Activated CD4-positive, alpha-beta T cell treated with anti-CD3 and anti-CD28 coated beads for 36 hours (primary cell): ENCODE measurements around the gene ANKRD36B. TPM values are rescaled to one million over a fixed set of nuclear protein-coding genes. Genes with fewer than 3 reads are reported as not detected.
"Not testable (repeated sequence)": the region's sequence is repeated elsewhere in the genome, so short reads cannot be mapped to it uniquely, and the experiment has no call there.

Experiments
- ATAC-seq: fragments of 200-7000 bp; cut with Tn5 transposase; one replicate; pipeline ENCODE4 v1.10.0; 2021; ENCODE audit warnings: mild to moderate bottlenecking, moderate library complexity
- CTCF ChIA-PET: fragments of 350-600 bp; sonication (Branson Sonifier 250); formaldehyde crosslinking; loops from one replicate; lab custom pipeline; 2021; ENCODE audit warnings: antibody characterized with exemption; lab: Charles Lee
- POLR2A ChIA-PET: fragments of 350-600 bp; sonication (Branson Sonifier 250); formaldehyde crosslinking; loops from one replicate; lab custom pipeline; 2021; ENCODE audit warnings: antibody characterized with exemption, inconsistent platforms; lab: Charles Lee
- DNase-seq: peaks from one replicate; pipeline ENCODE4 v3.0.0-alpha.2; 2020
- H3K27ac Mint-ChIP-seq: one replicate; pipeline ENCODE4 v1.8.0; 2021; ENCODE audit warnings: mixed read lengths
- H3K27me3 Mint-ChIP-seq: one replicate; pipeline ENCODE4 v1.8.0; 2021; ENCODE audit warnings: mixed read lengths
- H3K36me3 Mint-ChIP-seq: one replicate; pipeline ENCODE4 v1.8.0; 2021; ENCODE audit warnings: low read depth, mixed read lengths
- H3K4me1 Mint-ChIP-seq: one replicate; pipeline ENCODE4 v1.8.0; 2021; ENCODE audit warnings: mixed read lengths
- H3K4me3 Mint-ChIP-seq: one replicate; pipeline ENCODE4 v1.8.0; 2021; ENCODE audit warnings: mild to moderate bottlenecking, moderate library complexity, mixed read lengths
- H3K9me3 Mint-ChIP-seq: one replicate; pipeline ENCODE4 v1.8.0; 2021; ENCODE audit warnings: low read depth, mixed read lengths
- intact Hi-C, 2 experiments: fragments of 100-400 bp; cut with DNase I in 1 of 2; cut with micrococcal nuclease in 1 of 2; formaldehyde crosslinking; loops; one replicate each; pipeline versions ENCODE4 v1.14.2 to v1.15.1; 2022 to 2024; cut with DNase I, micrococcal nuclease
- total RNA-seq, 2 experiments: library from RNA; stranded (reverse); gene quantifications; one replicate each; pipeline ENCODE4 v1.2.3, GENCODE V29; 2021

Gene ANKRD36B
- 10 to 100 TPM; 22.1 to 22.7 TPM for total RNA-seq

- ATAC-seq (peak; percentile 73), DNase-seq (peak; percentile 76)
- ChIA-PET CTCF (interaction anchor here (0.6 to 4.6 kb wide), 24 partner anchors 11 to 422 kb away, joined by 3 to 170 read pairs (median 5); partner anchors contain the start of genes ACTR1B, COX5B and ZAP70), POLR2A (interaction anchor here (1.3 to 1.4 kb wide), 2 partner anchors 73 to 83 kb away, joined by 3 to 6 read pairs; no protein-coding TSS in a partner anchor)
- Mint-ChIP-seq H3K4me3 (peak within 1 kb of the TSS; percentile 96), H3K27ac (peak within 1 kb of the TSS; percentile 99)
- H3K36me3 Mint-ChIP-seq, H3K27me3 Mint-ChIP-seq, H3K9me3 Mint-ChIP-seq, H3K4me1 Mint-ChIP-seq: not testable (repeated sequence)
- intact Hi-C loops = loop anchor here (1.0 to 10.0 kb wide), 6 partner anchors 55 to 795 kb away; partner anchors contain the start of genes ACTR1B (in 1 of the 2) and ZAP70 (in 1 of the 2)
These were observed at the start of gene ANKRD36B for GRCh38 chr2:97589598-97590510. Gene ANKRD36B, minus strand, starts transcription at chr2:97589877. Its CDS starts 192 bp downstream, at chr2:97589685.

- H3K27ac Mint-ChIP-seq, H3K4me3 Mint-ChIP-seq, POLR2A ChIA-PET, H3K4me1 Mint-ChIP-seq, H3K36me3 Mint-ChIP-seq, H3K9me3 Mint-ChIP-seq, ATAC-seq, intact Hi-C loops, DNase-seq, H3K27me3 Mint-ChIP-seq, CTCF ChIA-PET: not testable (repeated sequence)
These were observed 36.4 kb upstream of the ANKRD36B start for GRCh38 chr2:97626049-97626430.

GRCh38 chr2:97625354-97626048 is 35.8 kb upstream of the ANKRD36B start:
- H3K4me3 Mint-ChIP-seq, POLR2A ChIA-PET, H3K4me1 Mint-ChIP-seq, H3K36me3 Mint-ChIP-seq, H3K27me3 Mint-ChIP-seq, H3K27ac Mint-ChIP-seq, H3K9me3 Mint-ChIP-seq, ATAC-seq, DNase-seq, CTCF ChIA-PET, intact Hi-C loops: not testable (repeated sequence)

- intact Hi-C loops, CTCF ChIA-PET, H3K4me3 Mint-ChIP-seq, POLR2A ChIA-PET, H3K9me3 Mint-ChIP-seq, ATAC-seq, H3K27ac Mint-ChIP-seq, H3K27me3 Mint-ChIP-seq, H3K4me1 Mint-ChIP-seq, H3K36me3 Mint-ChIP-seq, DNase-seq: not testable (repeated sequence)
These were observed 33.3 kb upstream of the ANKRD36B start for GRCh38 chr2:97622976-97623375.

GRCh38 chr2:97620492-97620891 is 30.8 kb upstream of the ANKRD36B start:
- intact Hi-C loops, DNase-seq, H3K27ac Mint-ChIP-seq, CTCF ChIA-PET, ATAC-seq, H3K9me3 Mint-ChIP-seq, H3K4me1 Mint-ChIP-seq, POLR2A ChIA-PET, H3K4me3 Mint-ChIP-seq, H3K27me3 Mint-ChIP-seq, H3K36me3 Mint-ChIP-seq: not testable (repeated sequence)

GRCh38 chr2:97618939-97619827 is 29.5 kb upstream of the ANKRD36B start:
- peak; percentile 32 for DNase-seq
- H3K27me3 Mint-ChIP-seq, H3K4me1 Mint-ChIP-seq, H3K36me3 Mint-ChIP-seq, intact Hi-C loops, H3K27ac Mint-ChIP-seq, CTCF ChIA-PET, H3K9me3 Mint-ChIP-seq, POLR2A ChIA-PET, H3K4me3 Mint-ChIP-seq: not testable (repeated sequence)
- peak; percentile 99 for ATAC-seq

GRCh38 chr2:97617911-97618310 is 28.2 kb upstream of the ANKRD36B start:
- H3K27me3 Mint-ChIP-seq = no peaks in the 10 kb centered on the region
- CTCF ChIA-PET = interaction anchor here (0.6 kb wide), 1 partner anchor 123 kb away, joined by 3 read pairs; no protein-coding TSS in a partner anchor
- H3K4me1 Mint-ChIP-seq = no peaks in the 10 kb centered on the region
- POLR2A ChIA-PET = no interaction called here
- H3K9me3 Mint-ChIP-seq = no peaks in the 10 kb centered on the region
- H3K27ac Mint-ChIP-seq = no peak overlapping the region
- intact Hi-C loops = no loop called here
- H3K4me3 Mint-ChIP-seq = no peak overlapping the region
- H3K36me3 Mint-ChIP-seq = no peaks in the 10 kb centered on the region
- DNase-seq = no peak
- ATAC-seq = no peak

GRCh38 chr2:97615746-97616145 is 26.1 kb upstream of the ANKRD36B start:
- H3K9me3 Mint-ChIP-seq, H3K4me1 Mint-ChIP-seq, ATAC-seq, H3K36me3 Mint-ChIP-seq, CTCF ChIA-PET, intact Hi-C loops, POLR2A ChIA-PET, DNase-seq, H3K4me3 Mint-ChIP-seq, H3K27ac Mint-ChIP-seq, H3K27me3 Mint-ChIP-seq: not testable (repeated sequence)

GRCh38 chr2:97611895-97612294 is 22.2 kb upstream of the ANKRD36B start:
- H3K4me3 Mint-ChIP-seq, H3K27me3 Mint-ChIP-seq, H3K9me3 Mint-ChIP-seq, POLR2A ChIA-PET, H3K4me1 Mint-ChIP-seq, ATAC-seq, H3K27ac Mint-ChIP-seq, DNase-seq, H3K36me3 Mint-ChIP-seq, CTCF ChIA-PET, intact Hi-C loops: not testable (repeated sequence)

GRCh38 chr2:97608745-97609144 is 19.1 kb upstream of the ANKRD36B start:
- ATAC-seq = peak; percentile 68
- DNase-seq, CTCF ChIA-PET, H3K27me3 Mint-ChIP-seq, H3K4me1 Mint-ChIP-seq, H3K4me3 Mint-ChIP-seq, H3K36me3 Mint-ChIP-seq, H3K27ac Mint-ChIP-seq, intact Hi-C loops, H3K9me3 Mint-ChIP-seq, POLR2A ChIA-PET: not testable (repeated sequence)
